HepG2 (cell line): ENCODE measurements around the gene KATNAL2. TPM values are rescaled to one million over a fixed set of nuclear protein-coding genes. Genes with fewer than 3 reads are reported as not detected.
A peak's percentile ranks its signal among the peaks of the same experiment; 100 is the strongest.

Source experiments
- ATAC-seq: fragments of 200-7000 bp; cut with Tn5 transposase; 3 replicates; pipeline ENCODE4 v1.9.1; 2020; ENCODE audit warnings: mild to moderate bottlenecking, moderate library complexity
- BruUV-seq: library from RNA; stranded (reverse); fragments of 400-500 nt; replicated peaks from 2 replicates; lab custom pipeline; 2021; lab: Mats Ljungman, UMichigan
- CTCF ChIA-PET: fragments of 300-600 bp; formaldehyde crosslinking; extraction: SDS; loops from one replicate; lab custom pipeline; 2021; ENCODE audit warnings: low total read pairs, inconsistent platforms, low intra/inter-chr PET ratio; lab: Yijun Ruan, JAX
- POLR2A ChIA-PET: fragments of 350-600 bp; sonication (Branson Sonifier 250); formaldehyde crosslinking; loops from one replicate; lab custom pipeline; 2020; ENCODE audit warnings: antibody characterized with exemption, inconsistent platforms; lab: Yijun Ruan, JAX
- DNase-seq: peaks from one replicate; pipeline ENCODE4 v3.0.0-alpha.2; 2015; ENCODE audit warnings: low spot score
- FAIRE-seq: peaks from 3 replicates; lab custom pipeline; 2011; peaks lifted over from hg19 to GRCh38; lab: Jason Lieb, UNC
- H2AFZ ChIP-seq: one replicate; pipeline ENCODE4 v1.6.1; 2011; ENCODE audit warnings: low read length, inconsistent platforms
- H3K27ac ChIP-seq: fragments of 300-600 bp; 3 replicates; pipeline ENCODE4 v1.8.0; 2011; ENCODE audit warnings: mixed run types, mild to moderate bottlenecking, mixed read lengths, low read length, inconsistent platforms; ENCODE audit not compliant: insufficient read depth; ENCODE audit errors: extremely low read length
- H3K27me3 ChIP-seq, 2 experiments: fragments of 200-600 bp in 1 of 2; 2 replicates in 1 of 2; 3 replicates in 1 of 2; pipeline versions ENCODE4 v1.6.0 to v1.8.0; 2011; ENCODE audit warnings: low read length in 2 of 2, mild to moderate bottlenecking in 2 of 2, moderate library complexity in 2 of 2, inconsistent platforms in 1 of 2; ENCODE audit not compliant: insufficient read depth in 2 of 2, control insufficient read depth in 1 of 2
- H3K36me3 ChIP-seq, 2 experiments: fragments of 200-600 bp in 1 of 2; replicated peaks in 1 of 2; 2 replicates in 1 of 2; 3 replicates in 1 of 2; pipeline versions ENCODE4 v1.5.1 to v1.8.0; 2011; ENCODE audit warnings: low read length in 2 of 2, inconsistent platforms in 1 of 2; ENCODE audit not compliant: insufficient read depth in 2 of 2, control insufficient read depth in 1 of 2
- H3K4me1 ChIP-seq: 2 replicates; pipeline ENCODE4 v1.5.1; 2012; ENCODE audit warnings: low read length, inconsistent platforms; ENCODE audit not compliant: insufficient read depth
- H3K4me2 ChIP-seq: 2 replicates; pipeline ENCODE4 v1.6.0; 2011; ENCODE audit warnings: low read depth, low read length, inconsistent platforms
- H3K4me3 ChIP-seq, 3 experiments: fragments of 200-600 bp in 1 of 3; sonication (generic), shearing (Covaris generic) in 1 of 3; replicated peaks in 1 of 3; 2 replicates each; pipeline ENCODE4 v1.5.1; 2011 to 2016; ENCODE audit warnings: low read length in 3 of 3, inconsistent platforms in 2 of 3, low read depth in 2 of 3, mild to moderate bottlenecking in 2 of 3, control low read depth in 1 of 3, mixed read lengths in 1 of 3; ENCODE audit not compliant: insufficient read depth in 1 of 3
- H3K79me2 ChIP-seq: one replicate; pipeline ENCODE4 v1.6.1; 2011; ENCODE audit warnings: low read length, inconsistent platforms; ENCODE audit not compliant: insufficient read depth
- H3K9ac ChIP-seq: 2 replicates; pipeline ENCODE4 v1.6.0; 2011; ENCODE audit warnings: mild to moderate bottlenecking, low read depth, low read length, inconsistent platforms; ENCODE audit not compliant: insufficient read depth
- H3K9me3 ChIP-seq: 2 replicates; pipeline ENCODE4 v1.5.1; 2012; ENCODE audit warnings: mild to moderate bottlenecking, low read length
- H4K20me1 ChIP-seq: 2 replicates; pipeline ENCODE4 v1.6.0; 2011; ENCODE audit warnings: inconsistent platforms, mild to moderate bottlenecking, low read length, moderate library complexity; ENCODE audit not compliant: insufficient read depth
- AHDC1 ChIP-seq: sonication (generic); formaldehyde crosslinking; IDR thresholded peaks from 2 replicates; pipeline ENCODE4 v1.5.1; 2020; ENCODE audit warnings: mild to moderate bottlenecking, missing genetic modification reagents, borderline replicate concordance
- CBX2 ChIP-seq, 2 experiments: fragments of 200-600 bp in 1 of 2; sonication (generic); formaldehyde crosslinking in 1 of 2; IDR thresholded peaks; 2 replicates each; pipeline versions ENCODE4 v1.7.0 to v1.8.1; 2018 to 2022; ENCODE audit warnings: low read depth in 2 of 2, low read length in 1 of 2, mild to moderate bottlenecking in 1 of 2, missing genetic modification reagents in 1 of 2
- CCDC6 ChIP-seq: sonication (generic); formaldehyde crosslinking; IDR thresholded peaks from 2 replicates; pipeline ENCODE4 v1.8.1; 2022; ENCODE audit warnings: mild to moderate bottlenecking, missing genetic modification reagents, moderate library complexity
- HNRNPK ChIP-seq: fragments of 200-400 bp; formaldehyde crosslinking; IDR thresholded peaks from 2 replicates; pipeline ENCODE4 v1.6.1; 2018; ENCODE audit warnings: low read length, low read depth, moderate library complexity, mild to moderate bottlenecking; ENCODE audit not compliant: poor library complexity, severe bottlenecking
- RFXANK ChIP-seq: IDR thresholded peaks from 2 replicates; pipeline ENCODE4 v1.6.1; 2016
- TAF15 ChIP-seq: fragments of 200-400 bp; formaldehyde crosslinking; IDR thresholded peaks from one replicate; pipeline ENCODE4 v1.6.1; 2018; ENCODE audit warnings: mild to moderate bottlenecking, low read depth, low read length; ENCODE audit not compliant: poor library complexity, severe bottlenecking
- ZFP1 ChIP-seq: IDR thresholded peaks from 2 replicates; pipeline ENCODE4 v1.6.1; 2016
- ZNF687 ChIP-seq: sonication (generic); formaldehyde crosslinking; IDR thresholded peaks from 2 replicates; pipeline ENCODE4 v1.5.1; 2020; ENCODE audit warnings: mild to moderate bottlenecking, missing genetic modification reagents, moderate library complexity
- WGBS: methylation state at CpG from one replicate; pipeline ENCODE4 v1.1.6; 2017; ENCODE audit warnings: low lambda C conversion rate; 5-methylcytosine and 5-hydroxymethylcytosine counted together
- in situ Hi-C: cut with HindIII; loops from 2 replicates; pipeline ENCODE4 v1.10.0; 2017; ENCODE audit warnings: low pct_unique_long_range_greater_than_20kb; ENCODE audit not compliant: extremely low pct_ligation_motif_present
- intact Hi-C: fragments of 100-400 bp; cut with micrococcal nuclease; formaldehyde crosslinking; loops from one replicate; pipeline ENCODE4 v1.10.0; 2022; ENCODE audit not compliant: unreplicated experiment
- polyA plus RNA-seq, 8 experiments: library from polyadenylated mRNA; depleted of rRNA in 3 of 8; stranded (reverse) in 7 of 8; unstranded in 1 of 8; fragments of >200 nt; fragmentation: Illumina TruSeq in 4 of 8; extraction: Trizol in 4 of 8; gene quantifications; 2 replicates each; pipeline versions ENCODE4 v1.2.1 to v1.2.3, GENCODE V29; 2011 to 2016; ENCODE audit warnings: low read depth in 4 of 8, missing spikeins in 1 of 8, mixed read lengths in 1 of 8; ENCODE audit not compliant: insufficient read depth in 1 of 8
- total RNA-seq, 5 experiments: library from RNA; depleted of rRNA; stranded (reverse); fragments of >200 nt; fragmentation: Illumina TruSeq; extraction: Trizol; gene quantifications; 2 replicates each; pipeline ENCODE4 v1.2.3, GENCODE V29; 2016; ENCODE audit warnings: low read depth in 1 of 5

KATNAL2 gene
- total and polyA plus RNA-seq, 2 of the 13 experiments (the other 11 are each of a cell fraction or from before 2014, with no cell fraction given) = not detected

GRCh38 chr18:47077111-47077510 lies 159.7 kb downstream of the KATNAL2 start (continued):
- no peak for TF ChIP-seq ZNF687 (CRISPR knock-in tag)

GRCh38 chr18:47080872-47081271 lies 163.5 kb downstream of the KATNAL2 start:
- FAIRE-seq = no peak
- BruUV-seq = no TSS peak
- 93% methylated on average over 2 of the region's 2 CpGs for WGBS

GRCh38 chr18:47081578-47081977 lies 164.2 kb downstream of the KATNAL2 start:
- CTCF ChIA-PET = no interaction called here
- POLR2A ChIA-PET = no interaction called here
- TF ChIP-seq TAF15 (no peak), ZFP1 (CRISPR knock-in tag) (no peak), RFXANK (CRISPR knock-in tag) (no peak), AHDC1 (CRISPR knock-in tag) (no peak), CBX2 (IDR thresholded peaks at IDR 0.05; ENCODE audit: low read depth, low read length) (no peak), CBX2 (CRISPR knock-in tag; IDR thresholded peaks at IDR 0.05; ENCODE audit: low read depth) (no peak)

More at GRCh38 chr18:47080872-47081271, 163.5 kb downstream of the KATNAL2 start:
- POLR2A ChIA-PET = no interaction called here
- DNase-seq = no peak
- no peaks in the 10 kb centered on the region for H3K27me3 ChIP-seq
- intact Hi-C loops = no loop called here
- ATAC-seq = no peak
- H3K9me3 ChIP-seq = no peaks in the 10 kb centered on the region
- no peaks in the 10 kb centered on the region for H4K20me1 ChIP-seq
- H3K4me1 ChIP-seq = no peaks in the 10 kb centered on the region
- no peak overlapping the region for H3K4me3 ChIP-seq
- no peak overlapping the region for H3K4me2 ChIP-seq
- no peak overlapping the region for H2AFZ ChIP-seq
- no peak overlapping the region for H3K9ac ChIP-seq
- no peak overlapping the region for H3K27ac ChIP-seq
- TF ChIP-seq HNRNPK = peak; percentile 83
- TF ChIP-seq CCDC6 = no peak
- TF ChIP-seq, all 625 proteins: peak for 1
- H3K79me2 ChIP-seq = no peaks in the 10 kb centered on the region
- in situ Hi-C loops = no loop called here
- CTCF ChIA-PET = no interaction called here
- H3K36me3 ChIP-seq = no peaks in the 10 kb centered on the region

More at GRCh38 chr18:47081578-47081977, 164.2 kb downstream of the KATNAL2 start:
- ATAC-seq (no peak), FAIRE-seq (no peak), DNase-seq (no peak)
- Histone ChIP-seq H3K36me3 (no peaks in the 10 kb centered on the region), H3K9me3 (no peaks in the 10 kb centered on the region), H3K79me2 (no peaks in the 10 kb centered on the region), H3K27me3 (no peaks in the 10 kb centered on the region), H2AFZ (no peak overlapping the region), H3K4me3 (no peak overlapping the region), H3K9ac (no peak overlapping the region), H3K4me1 (no peaks in the 10 kb centered on the region), H3K27ac (no peak overlapping the region), H3K4me2 (no peak overlapping the region), H4K20me1 (no peaks in the 10 kb centered on the region)
- in situ Hi-C loops = no loop called here
- BruUV-seq = no TSS peak
- intact Hi-C loops = no loop called here
- 67% methylated on average over 2 of the region's 2 CpGs for WGBS
